GM20000 (cell line): ENCODE measurements around the gene ITGB4.

Experiments used
- DNase-seq: peaks from one replicate; pipeline ENCODE4 v3.0.0; 2012; ENCODE audit warnings: low spot score
- CTCF ChIP-seq: IDR thresholded peaks from 2 replicates; pipeline ENCODE4 v1.5.1; 2012; ENCODE audit warnings: mild to moderate bottlenecking, control low read depth; ENCODE audit errors: extremely low read depth, missing control alignments

ITGB4 gene

DNA sequence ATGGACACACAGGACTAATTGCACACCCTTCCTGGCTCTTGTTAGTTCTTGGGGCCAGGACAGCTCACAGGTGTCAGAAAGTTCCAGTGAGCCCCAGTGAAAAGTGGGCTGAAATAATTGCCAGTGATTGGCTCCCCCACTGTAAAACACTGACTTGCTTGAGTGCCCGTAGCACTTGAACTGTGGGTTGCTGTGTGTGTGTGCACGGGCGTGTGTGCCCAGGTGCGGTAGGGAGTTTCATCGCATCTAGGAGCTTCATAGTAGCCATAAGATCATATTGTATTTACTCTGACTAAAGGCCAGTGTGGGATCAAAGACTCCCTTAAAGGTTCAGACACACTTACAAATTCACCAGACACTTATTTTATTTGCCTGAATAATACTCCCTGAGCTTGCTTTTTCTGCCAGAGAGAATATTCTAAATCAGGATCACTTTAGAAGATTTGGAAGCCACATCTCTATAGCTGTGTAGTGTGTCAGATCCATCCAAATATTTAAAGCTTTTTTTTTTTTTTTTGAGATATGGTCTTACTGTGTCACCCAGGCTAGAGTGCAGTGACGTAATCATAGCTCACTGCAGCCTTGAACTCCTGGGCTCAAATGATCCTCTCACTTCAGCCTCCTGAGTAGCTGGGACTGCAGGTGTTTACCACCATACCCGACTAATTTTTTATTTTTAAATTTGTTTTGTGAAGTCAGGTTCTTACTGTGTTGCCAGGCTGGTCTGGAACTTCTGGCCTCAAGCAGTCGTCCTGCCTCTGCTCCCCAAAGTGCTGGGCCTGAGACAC lies 74.8 kb downstream of the ITGB4 start:
- DNase-seq, result no peak
- no peak for TF ChIP-seq CTCF

DNA sequence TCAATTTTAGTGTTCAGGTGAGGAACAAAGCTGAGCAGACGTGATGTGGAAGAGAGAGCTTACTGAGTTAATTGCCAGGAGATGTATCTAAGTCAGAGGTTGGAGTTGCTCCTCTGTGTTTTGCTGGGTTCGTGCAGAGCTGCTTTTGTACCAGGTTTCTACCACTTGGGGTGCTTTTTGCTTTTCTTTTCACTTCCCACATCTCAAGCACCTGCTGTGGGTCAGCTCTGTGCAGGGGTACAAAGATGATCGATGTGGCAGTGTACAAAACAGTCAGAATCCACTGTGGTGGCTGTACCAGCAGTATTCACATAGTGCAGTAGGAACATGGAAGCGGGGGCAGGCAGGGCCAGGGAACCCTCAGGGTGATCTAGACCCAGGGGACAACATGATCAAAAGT lies 78.1 kb downstream of the ITGB4 start:
- DNase-seq, result no peak
- TF ChIP-seq CTCF, result no peak

DNA sequence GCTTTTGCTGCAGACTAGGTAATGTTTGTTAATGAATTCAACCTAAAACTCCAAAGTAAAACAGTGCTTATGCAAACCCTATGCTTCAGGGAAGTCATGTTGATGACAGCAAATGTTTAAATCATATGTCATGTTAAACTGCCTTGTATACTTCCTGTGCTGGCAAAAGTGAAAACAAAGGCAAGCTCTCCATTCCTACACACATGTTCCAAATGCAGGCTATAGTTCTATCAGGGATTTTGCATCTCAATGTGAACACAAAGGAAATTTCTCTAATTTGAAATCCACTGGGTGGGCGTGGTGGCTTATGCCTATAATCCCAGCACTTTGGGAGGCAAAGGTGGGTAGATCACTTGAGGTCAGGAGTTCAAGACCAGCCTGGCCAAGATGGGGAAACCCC lies 82.6 kb downstream of the ITGB4 start:
- DNase-seq, result no peak
- no peak for TF ChIP-seq CTCF

DNA sequence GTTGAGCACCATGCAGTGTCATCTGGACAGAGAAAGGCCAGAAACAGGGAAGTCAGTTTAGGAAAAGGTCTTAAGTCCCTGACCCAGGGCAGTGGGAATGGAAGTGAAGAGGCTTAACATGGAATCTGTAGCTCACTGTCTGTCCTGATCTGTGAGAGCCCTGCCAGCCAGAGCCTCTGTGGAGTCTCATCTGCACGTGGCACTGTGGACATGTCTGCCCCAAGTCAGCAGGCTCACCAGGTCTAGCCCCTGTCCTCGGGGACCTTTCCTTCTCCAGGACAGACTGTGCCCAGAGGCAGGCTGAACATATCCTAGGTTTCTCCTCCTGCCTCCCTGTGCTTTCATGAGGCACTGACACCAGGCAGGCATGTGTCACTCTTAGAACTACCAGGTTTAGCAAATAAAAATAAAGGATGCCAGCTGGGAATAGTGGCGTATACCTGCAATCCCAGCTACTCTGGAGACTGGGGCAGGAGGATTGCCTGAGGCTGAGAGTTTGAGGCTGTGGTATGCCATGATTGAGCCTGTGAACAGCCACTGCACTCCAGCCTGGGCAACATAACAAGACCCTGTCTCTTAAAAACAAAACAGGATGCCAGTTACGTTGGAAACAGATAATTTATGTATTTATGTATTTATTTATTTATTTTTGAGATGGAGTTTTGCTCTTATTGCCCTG lies 85.7 kb downstream of the ITGB4 start:
- TF ChIP-seq CTCF, result no peak
- DNase-seq, result no peak
